ENCODE measurements around the gene HPD. TPM values are rescaled to one million over a fixed set of nuclear protein-coding genes. Genes with fewer than 3 reads are reported as not detected.

The HPD gene
- total RNA-seq, 6 experiments from 2014 or later: 649 to 1,803 (median 1,080) TPM

DNA sequence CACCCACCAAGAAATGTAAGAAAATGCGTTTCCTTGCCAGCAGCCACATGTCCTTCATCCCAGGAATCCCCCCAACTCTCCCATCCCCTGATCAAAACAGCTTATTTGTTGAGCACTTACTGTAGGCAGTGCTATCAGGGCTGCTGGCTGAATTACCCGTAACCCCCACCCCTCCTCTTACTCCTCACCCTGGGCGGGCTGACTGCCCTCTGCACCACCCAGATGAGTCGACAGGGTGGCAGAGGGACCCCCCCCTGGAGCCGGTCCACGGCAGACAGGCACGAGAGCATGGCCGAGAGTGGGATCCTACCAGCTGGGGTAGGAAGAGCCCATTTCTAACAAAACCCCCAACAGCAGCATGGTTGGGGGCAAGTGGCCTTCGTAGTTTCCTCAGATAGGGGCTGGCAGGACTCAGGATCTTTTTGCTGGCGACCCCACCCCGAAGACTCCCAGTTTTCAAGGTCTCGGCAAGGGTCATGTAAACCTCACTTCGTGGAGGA, 64.1 kb downstream of the HPD start:
- Histone ChIP-seq H3K27me3 (no peaks in the 10 kb centered on the region), H3K4me1 (peaks cover 0 to 56% (median 13%) of the 10 kb centered on the region in 4 donors), H3K4me3 (peak overlapping the region in 2 of 3 donors; percentile 7 to 57), H3K36me3 (peaks cover 0 to 4% (median 0%) of the 10 kb centered on the region in 4 donors), H3K27ac (peak overlapping the region; percentile 61 to 95 (median 81)), H3K9me3 (no peaks in the 10 kb centered on the region)
- WGBS (ENCODE audit: insufficient coverage, low coverage, low lambda C conversion rate, missing lambda C conversion rate): 0% methylated on average over 8 of the region's 13 CpGs
- DNase-seq: peak; percentile 54 to 68 (median 63)
- TF ChIP-seq, protein P1, sequence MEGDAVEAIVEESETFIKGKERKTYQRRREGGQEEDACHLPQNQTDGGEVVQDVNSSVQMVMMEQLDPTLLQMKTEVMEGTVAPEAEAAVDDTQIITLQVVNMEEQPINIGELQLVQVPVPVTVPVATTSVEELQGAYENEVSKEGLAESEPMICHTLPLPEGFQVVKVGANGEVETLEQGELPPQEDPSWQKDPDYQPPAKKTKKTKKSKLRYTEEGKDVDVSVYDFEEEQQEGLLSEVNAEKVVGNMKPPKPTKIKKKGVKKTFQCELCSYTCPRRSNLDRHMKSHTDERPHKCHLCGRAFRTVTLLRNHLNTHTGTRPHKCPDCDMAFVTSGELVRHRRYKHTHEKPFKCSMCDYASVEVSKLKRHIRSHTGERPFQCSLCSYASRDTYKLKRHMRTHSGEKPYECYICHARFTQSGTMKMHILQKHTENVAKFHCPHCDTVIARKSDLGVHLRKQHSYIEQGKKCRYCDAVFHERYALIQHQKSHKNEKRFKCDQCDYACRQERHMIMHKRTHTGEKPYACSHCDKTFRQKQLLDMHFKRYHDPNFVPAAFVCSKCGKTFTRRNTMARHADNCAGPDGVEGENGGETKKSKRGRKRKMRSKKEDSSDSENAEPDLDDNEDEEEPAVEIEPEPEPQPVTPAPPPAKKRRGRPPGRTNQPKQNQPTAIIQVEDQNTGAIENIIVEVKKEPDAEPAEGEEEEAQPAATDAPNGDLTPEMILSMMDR (IDR thresholded peaks at IDR 0.05): no peak
- TF ChIP-seq POLR2A (IDR thresholded peaks at IDR 0.05): peak; percentile 12
- intact Hi-C loops (cut with DNase I): no loop called here
- ATAC-seq: peak; percentile 0 to 4 (median 1)

DNA sequence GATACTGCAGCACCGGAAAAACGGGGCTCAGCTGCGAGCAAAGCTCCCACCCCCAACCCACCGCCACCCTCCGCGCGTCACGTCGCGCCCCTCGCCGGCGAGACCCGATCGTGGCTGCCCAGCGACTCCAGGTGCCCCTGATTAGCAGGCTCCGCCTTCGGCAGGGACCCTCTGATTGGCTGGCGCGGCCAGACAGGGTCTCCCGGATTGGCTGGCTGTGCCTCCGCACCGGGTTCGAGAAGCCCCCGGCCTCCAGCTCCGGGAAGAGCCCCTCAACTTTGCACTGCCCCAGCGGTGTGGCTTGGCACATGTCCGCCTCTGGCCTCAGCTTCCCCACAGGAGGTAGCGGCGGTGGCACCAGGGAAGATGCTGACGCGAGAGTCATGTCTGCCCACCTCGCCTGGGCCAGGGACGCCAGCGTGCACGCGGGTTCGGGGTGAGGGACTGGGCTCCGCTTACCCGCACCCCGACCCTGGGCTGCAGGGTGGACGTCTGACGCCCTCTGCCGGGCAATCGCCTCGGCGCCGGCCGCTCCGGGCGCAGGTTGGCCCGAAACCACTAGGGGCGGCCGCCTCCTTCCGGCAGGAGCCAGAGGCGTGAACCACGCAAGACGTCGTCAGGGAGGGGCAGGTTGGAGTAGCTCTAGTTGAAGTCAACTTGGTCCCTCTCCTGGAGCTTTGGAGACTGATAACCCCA, 64.7 kb downstream of the HPD start:
- ATAC-seq (peak; percentile 60 to 72 (median 64)), DNase-seq (peak; percentile 92 to 94 (median 93))
- Histone ChIP-seq H3K9me3 (no peaks in the 10 kb centered on the region), H3K27me3 (no peaks in the 10 kb centered on the region), H3K4me1 (peaks cover 0 to 56% (median 13%) of the 10 kb centered on the region in 4 donors), H3K36me3 (peaks cover 0 to 4% (median 0%) of the 10 kb centered on the region in 4 donors), H3K4me3 (peak overlapping the region; percentile 49 to 57 (median 53)), H3K27ac (peak overlapping the region; percentile 61 to 95 (median 81))
- intact Hi-C loops (cut with DNase I): no loop called here
- TF ChIP-seq, protein P1 (IDR thresholded peaks at IDR 0.05): peak; percentile 100
- peak; percentile 15 for TF ChIP-seq POLR2A (IDR thresholded peaks at IDR 0.05)
- WGBS (ENCODE audit: insufficient coverage, low coverage, low lambda C conversion rate, missing lambda C conversion rate): 0% methylated on average over 5 of the region's 59 CpGs

DNA sequence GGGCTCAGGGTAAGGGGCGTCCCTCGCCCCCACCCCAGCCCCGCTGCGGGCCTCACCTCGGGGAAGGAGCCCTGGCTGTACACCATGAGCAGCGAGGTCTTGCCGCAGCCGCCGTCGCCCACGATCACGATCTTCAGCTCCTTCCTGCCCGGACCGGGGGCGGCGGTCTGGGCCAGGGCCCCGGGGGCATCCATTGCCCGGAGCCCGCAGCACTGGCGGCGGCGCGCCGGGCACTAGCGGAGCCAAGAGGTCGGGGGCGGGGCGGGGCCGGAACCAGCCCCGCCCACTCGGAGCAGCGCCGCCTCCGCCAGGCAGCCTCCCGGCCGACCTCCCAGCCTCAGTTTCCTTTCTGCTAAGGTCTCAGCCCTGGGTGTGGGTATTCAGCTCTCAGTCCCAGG, 65.2 kb downstream of the HPD start, which contains the start of gene RHOF:
Gene RHOF (minus strand): TSS at position 249 of the 398 bp plus-strand sequence. CDS start 55 bp downstream, at position 194.
- TF ChIP-seq POLR2A (IDR thresholded peaks at IDR 0.05): no peak
- TF ChIP-seq, protein P1 (IDR thresholded peaks at IDR 0.05): no peak
- no CpG with 5 or more reads among the region's 36 CpGs for WGBS (ENCODE audit: insufficient coverage, low coverage, low lambda C conversion rate, missing lambda C conversion rate)
- H3K9me3 ChIP-seq: no peaks in the 10 kb centered on the region
- peak within 1 kb of the TSS; percentile 61 to 95 (median 81) for H3K27ac ChIP-seq
- H3K27me3 ChIP-seq: no peaks in the 10 kb centered on the region
- peak in 2 of 3 donors; percentile 67 to 76 for DNase-seq
- H3K4me1 ChIP-seq: peaks cover 0 to 50% (median 13%) of the 10 kb centered on the region in 4 donors
- ATAC-seq: no peak
- peak within 1 kb of the TSS; percentile 49 to 57 (median 53) for H3K4me3 ChIP-seq
- intact Hi-C loops (cut with DNase I): no loop called here
- peaks cover 0 to 4% (median 0%) of the 10 kb centered on the region in 4 donors for H3K36me3 ChIP-seq

- intact Hi-C loops (cut with DNase I): no loop called here
- peak in 2 of 3 donors; percentile 38 to 73 for DNase-seq
- H3K4me3 ChIP-seq: peak overlapping the region; percentile 49 to 57 (median 53)
- no peak for ATAC-seq
- H3K27me3 ChIP-seq: no peaks in the 10 kb centered on the region
- TF ChIP-seq POLR2A (IDR thresholded peaks at IDR 0.05): no peak
- TF ChIP-seq, protein P1 (IDR thresholded peaks at IDR 0.05): no peak
- H3K9me3 ChIP-seq: no peaks in the 10 kb centered on the region
- peak overlapping the region in 1 of 3 donors; percentile 36 for H3K27ac ChIP-seq
- 20% methylated on average over 4 of the region's 48 CpGs for WGBS (ENCODE audit: insufficient coverage, low coverage, low lambda C conversion rate, missing lambda C conversion rate)
- peaks cover 0 to 4% (median 0%) of the 10 kb centered on the region in 4 donors for H3K36me3 ChIP-seq
- H3K4me1 ChIP-seq: peaks cover 0 to 44% (median 13%) of the 10 kb centered on the region in 4 donors
Observed at GRCh38 chr12:121792607-121793439, 65.8 kb downstream of the HPD start.
